ENCODE data around the gene RALGDS.
A peak's percentile ranks its signal among the peaks of the same experiment; 100 is the strongest.

Gene RALGDS

GRCh38 chr9:133134388-133135145, 13.5 kb upstream of the RALGDS start:
- DNase-seq (ENCODE audit: low read depth) = no peak

- peak; percentile 91 for DNase-seq (ENCODE audit: low read depth)
Observed at GRCh38 chr9:133133681-133134387, 12.8 kb upstream of the RALGDS start.

GRCh38 chr9:133132174-133132573, 11.1 kb upstream of the RALGDS start:
- no peak for DNase-seq (ENCODE audit: low read depth)

GRCh38 chr9:133131506-133131905, 10.5 kb upstream of the RALGDS start:
- no peak for DNase-seq (ENCODE audit: low read depth)

- DNase-seq (ENCODE audit: low read depth) = no peak
Observed at GRCh38 chr9:133130685-133131244, 9.7 kb upstream of the RALGDS start.

GRCh38 chr9:133129001-133129795, 8.2 kb upstream of the RALGDS start:
- DNase-seq (ENCODE audit: low read depth) = no peak

GRCh38 chr9:133128152-133128551, 7.1 kb upstream of the RALGDS start:
- no peak for DNase-seq (ENCODE audit: low read depth)

- DNase-seq (ENCODE audit: low read depth) = no peak
Observed at GRCh38 chr9:133127340-133127981, 6.4 kb upstream of the RALGDS start.

GRCh38 chr9:133126697-133127339, 5.8 kb upstream of the RALGDS start:
- no peak for DNase-seq (ENCODE audit: low read depth)

GRCh38 chr9:133125941-133126696, 5.1 kb upstream of the RALGDS start:
- DNase-seq (ENCODE audit: low read depth) = peak; percentile 54

GRCh38 chr9:133124907-133125275, 3.9 kb upstream of the RALGDS start:
- no peak for DNase-seq (ENCODE audit: low read depth)

- no peak for DNase-seq (ENCODE audit: low read depth)
Observed at GRCh38 chr9:133124123-133124906, 3.3 kb upstream of the RALGDS start.

- no peak for DNase-seq (ENCODE audit: low read depth)
Observed at GRCh38 chr9:133122935-133123611, 2.0 kb upstream of the RALGDS start.

- DNase-seq (ENCODE audit: low read depth) = no peak
Observed at GRCh38 chr9:133122605-133122934, 1.5 kb upstream of the RALGDS start.

- DNase-seq (ENCODE audit: low read depth) = no peak
Observed at GRCh38 chr9:133121915-133122550, 993 bp upstream of the RALGDS start.

- DNase-seq (ENCODE audit: low read depth) = no peak
Observed at GRCh38 chr9:133120501-133121197, 391 bp downstream of the RALGDS start.

- no peak for DNase-seq (ENCODE audit: low read depth)
Observed at GRCh38 chr9:133119846-133120500, 1.1 kb downstream of the RALGDS start.

Measured in stromal cell of bone marrow (primary cell).